CD4-positive, alpha-beta T cell (primary cell): ENCODE results near the gene EML3. TPM values are rescaled to one million over a fixed set of nuclear protein-coding genes. Genes with fewer than 3 reads are reported as not detected.

Source experiments
- ATAC-seq: fragments of 200-7000 bp; cut with Tn5 transposase; one replicate; pipeline ENCODE4 v1.10.0; 2022; ENCODE audit warnings: mild to moderate bottlenecking; ENCODE audit not compliant: poor library complexity
- CTCF ChIA-PET: fragments of 350-600 bp; sonication (Branson Sonifier 250); formaldehyde crosslinking; loops from one replicate; lab custom pipeline; 2021; ENCODE audit warnings: antibody characterized with exemption, inconsistent platforms; lab: Charles Lee
- POLR2A ChIA-PET: fragments of 350-600 bp; sonication (Branson Sonifier 250); formaldehyde crosslinking; loops from one replicate; lab custom pipeline; 2021; ENCODE audit warnings: antibody characterized with exemption, inconsistent platforms; lab: Charles Lee
- DNase-seq, 14 experiments: peaks; one replicate each; pipeline ENCODE4 v3.0.0-alpha.2; 2013 to 2020; ENCODE audit warnings: mixed read lengths in 2 of 14
- H3K27ac ChIP-seq, 2 donors: one replicate each; pipeline versions ENCODE4 v1.5.1 to v1.7.0; 2013; ENCODE audit warnings: low read length in 2 of 2, low read depth in 1 of 2, mild to moderate bottlenecking in 1 of 2
- H3K27me3 ChIP-seq, 2 experiments: 1 replicate in 1 of 2; 2 replicates in 1 of 2; pipeline versions ENCODE4 v1.6.1 to v1.7.0; 2013; ENCODE audit warnings: low read length in 2 of 2, control low read depth in 1 of 2, mild to moderate bottlenecking in 1 of 2, moderate library complexity in 1 of 2; ENCODE audit not compliant: insufficient read depth in 2 of 2, control insufficient read depth in 1 of 2
- H3K36me3 ChIP-seq: one replicate; pipeline ENCODE4 v1.6.1; 2013; ENCODE audit warnings: low read length, control low read depth; ENCODE audit not compliant: insufficient read depth
- H3K4me1 ChIP-seq: one replicate; pipeline ENCODE4 v1.6.1; 2013; ENCODE audit warnings: low read length, control low read depth; ENCODE audit not compliant: insufficient read depth
- H3K4me3 ChIP-seq: one replicate; pipeline ENCODE4 v1.5.1; 2013; ENCODE audit warnings: mild to moderate bottlenecking, low read length, moderate library complexity
- H3K9me3 ChIP-seq, 2 experiments: 1 replicate in 1 of 2; 2 replicates in 1 of 2; pipeline versions ENCODE4 v1.6.1 to v1.7.0; 2013; ENCODE audit warnings: low read length in 2 of 2, mild to moderate bottlenecking in 2 of 2, control low read depth in 1 of 2, moderate library complexity in 1 of 2; ENCODE audit not compliant: control insufficient read depth in 1 of 2, insufficient read depth in 1 of 2
- H3K27ac Mint-ChIP-seq: one replicate; pipeline ENCODE4 v1.8.0; 2020; ENCODE audit warnings: mixed read lengths
- H3K27me3 Mint-ChIP-seq: one replicate; pipeline ENCODE4 v1.8.0; 2021; ENCODE audit warnings: mixed read lengths
- H3K36me3 Mint-ChIP-seq: one replicate; pipeline ENCODE4 v1.8.0; 2021; ENCODE audit warnings: low read depth, mixed read lengths
- H3K4me1 Mint-ChIP-seq: one replicate; pipeline ENCODE4 v1.8.0; 2021; ENCODE audit warnings: low read depth, mixed read lengths
- H3K4me3 Mint-ChIP-seq: one replicate; pipeline ENCODE4 v1.8.0; 2020; ENCODE audit warnings: mild to moderate bottlenecking, mixed read lengths
- H3K9me3 Mint-ChIP-seq: one replicate; pipeline ENCODE4 v1.8.0; 2020; ENCODE audit warnings: mixed read lengths
- intact Hi-C, 2 experiments: fragments of 100-400 bp; cut with DNase I in 1 of 2; cut with micrococcal nuclease in 1 of 2; formaldehyde crosslinking; loops; one replicate each; pipeline versions ENCODE4 v1.15.1 to v1.9.0; 2023 to 2025; cut with DNase I, micrococcal nuclease
- total RNA-seq, 174 experiments: library from RNA in 2 of 174; stranded (reverse) in 2 of 174; gene quantifications; one replicate each; pipeline ENCODE4 v1.2.3 and lab custom pipeline; 2021 to 2026
- TF ChIP-seq, protein P1 (sequence below): fragments of 200-600 bp; IDR thresholded peaks from one replicate; pipeline ENCODE4 v1.8.0; 2022; ENCODE audit warnings: antibody characterized with exemption, mild to moderate bottlenecking

Gene EML3
- total RNA-seq, 2 experiments from 2014 or later: 142 to 144 TPM

DNA sequence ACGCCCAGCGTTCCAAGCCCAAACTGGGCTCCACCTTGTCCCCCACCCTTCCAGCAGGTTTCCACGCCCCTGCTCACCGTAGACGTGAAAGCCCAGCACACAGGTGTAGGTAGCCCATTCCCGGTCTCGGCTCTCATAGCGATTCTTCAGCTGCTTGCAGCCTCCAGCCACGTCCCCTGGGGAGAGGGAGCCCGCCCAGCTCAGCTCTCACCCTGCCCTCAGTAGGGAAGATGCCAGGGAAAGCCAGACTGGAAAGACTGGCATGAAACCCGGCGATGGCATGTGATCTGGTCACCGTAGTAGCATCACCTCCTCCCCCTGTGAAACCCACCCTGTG, 9.5 kb downstream of the EML3 start:
- no peaks in the 10 kb centered on the region for H3K9me3 ChIP-seq
- TF ChIP-seq, protein P1, sequence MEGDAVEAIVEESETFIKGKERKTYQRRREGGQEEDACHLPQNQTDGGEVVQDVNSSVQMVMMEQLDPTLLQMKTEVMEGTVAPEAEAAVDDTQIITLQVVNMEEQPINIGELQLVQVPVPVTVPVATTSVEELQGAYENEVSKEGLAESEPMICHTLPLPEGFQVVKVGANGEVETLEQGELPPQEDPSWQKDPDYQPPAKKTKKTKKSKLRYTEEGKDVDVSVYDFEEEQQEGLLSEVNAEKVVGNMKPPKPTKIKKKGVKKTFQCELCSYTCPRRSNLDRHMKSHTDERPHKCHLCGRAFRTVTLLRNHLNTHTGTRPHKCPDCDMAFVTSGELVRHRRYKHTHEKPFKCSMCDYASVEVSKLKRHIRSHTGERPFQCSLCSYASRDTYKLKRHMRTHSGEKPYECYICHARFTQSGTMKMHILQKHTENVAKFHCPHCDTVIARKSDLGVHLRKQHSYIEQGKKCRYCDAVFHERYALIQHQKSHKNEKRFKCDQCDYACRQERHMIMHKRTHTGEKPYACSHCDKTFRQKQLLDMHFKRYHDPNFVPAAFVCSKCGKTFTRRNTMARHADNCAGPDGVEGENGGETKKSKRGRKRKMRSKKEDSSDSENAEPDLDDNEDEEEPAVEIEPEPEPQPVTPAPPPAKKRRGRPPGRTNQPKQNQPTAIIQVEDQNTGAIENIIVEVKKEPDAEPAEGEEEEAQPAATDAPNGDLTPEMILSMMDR: no peak
- peaks cover 55% of the 10 kb centered on the region for H3K36me3 ChIP-seq
- Mint-ChIP-seq H3K27me3 (no peaks in the 10 kb centered on the region), H3K4me3 (peak overlapping the region; percentile 88), H3K36me3 (peaks cover 76% of the 10 kb centered on the region), H3K4me1 (peaks cover 57% of the 10 kb centered on the region), H3K27ac (peak overlapping the region; percentile 35), H3K9me3 (no peaks in the 10 kb centered on the region)
- H3K27me3 ChIP-seq: no peaks in the 10 kb centered on the region
- CTCF ChIA-PET: no interaction called here
- DNase-seq (no peak), ATAC-seq (no peak)
- H3K4me3 ChIP-seq: no peak overlapping the region
- intact Hi-C loops: loop anchor here in 1 of 2 experiments (10.0 kb wide), 1 partner anchor 162 kb away; the partner anchor contains the start of gene POLR2G
- POLR2A ChIA-PET: interaction anchor here (0.7 to 2.8 kb wide), 3 partner anchors 9 to 184 kb away, joined by 3 to 12 read pairs (median 4); partner anchors contain the start of genes C11orf98, CSKMT and TMEM179B
- peaks cover 39% of the 10 kb centered on the region for H3K4me1 ChIP-seq
- no peak overlapping the region for H3K27ac ChIP-seq

DNA sequence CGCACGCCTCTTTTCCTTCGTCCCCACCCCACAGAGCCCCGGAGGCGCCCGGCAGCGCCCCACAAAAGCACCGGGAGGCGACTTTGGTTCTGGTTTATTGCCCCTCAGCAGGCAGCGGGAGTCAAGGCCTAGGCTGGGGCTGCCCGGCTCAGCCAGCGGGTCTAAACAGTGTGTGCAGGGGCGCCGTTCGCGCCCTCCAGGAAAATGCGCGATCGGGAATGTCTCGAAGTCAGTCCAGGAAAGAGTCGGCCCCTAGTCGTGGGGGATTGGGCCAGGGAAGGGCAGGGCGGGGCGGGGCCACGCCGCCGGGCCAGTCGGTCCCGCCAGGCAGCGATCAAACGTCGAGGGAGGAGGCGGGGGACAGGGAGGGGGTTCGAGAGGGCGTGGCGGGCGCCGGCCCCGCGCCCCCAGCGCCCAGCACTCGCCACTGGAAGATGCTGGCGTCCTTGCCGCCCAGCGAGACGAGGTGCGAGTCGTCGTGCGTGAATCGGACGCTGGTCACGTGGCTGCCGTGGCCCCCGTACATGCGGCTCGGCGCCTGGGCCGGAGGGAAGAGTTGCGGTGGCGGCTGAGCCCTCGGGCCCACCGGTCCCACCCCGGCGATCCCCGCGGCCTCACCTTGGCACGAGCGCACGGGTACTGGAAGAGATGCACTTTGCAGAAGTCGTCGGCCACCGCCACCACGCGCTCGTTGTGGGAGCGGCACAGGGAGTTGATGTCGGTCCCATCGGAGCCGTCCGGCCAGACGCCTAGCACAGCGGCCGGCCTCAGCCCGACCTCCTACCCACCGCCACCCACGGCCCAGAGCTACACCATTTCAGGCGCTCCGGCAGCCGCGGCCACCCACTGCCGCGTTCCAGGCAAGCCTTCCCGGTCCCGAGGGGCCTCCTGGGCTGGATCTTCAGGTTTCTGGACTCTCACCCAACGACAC, 10.2 kb downstream of the EML3 start:
- Histone ChIP-seq H3K27me3 (no peaks in the 10 kb centered on the region), H3K27ac (peak overlapping the region; percentile 29 to 38), H3K4me3 (peak overlapping the region; percentile 100), H3K4me1 (peaks cover 40% of the 10 kb centered on the region), H3K36me3 (peaks cover 55% of the 10 kb centered on the region), H3K9me3 (no peaks in the 10 kb centered on the region)
- DNase-seq (peak in 6 of 14 experiments; percentile 25 to 66 (median 48)), ATAC-seq (no peak)
- peaks cover 57% of the 10 kb centered on the region for H3K4me1 Mint-ChIP-seq
- peak overlapping the region; percentile 94 for H3K4me3 Mint-ChIP-seq
- H3K27ac Mint-ChIP-seq: peak overlapping the region; percentile 93
- no peaks in the 10 kb centered on the region for H3K9me3 Mint-ChIP-seq
- intact Hi-C loops: loop anchor here in 1 of 2 experiments (10.0 kb wide), 1 partner anchor 162 kb away; the partner anchor contains the start of gene POLR2G
- peaks cover 76% of the 10 kb centered on the region for H3K36me3 Mint-ChIP-seq
- ChIA-PET CTCF (interaction anchor here (0.7 to 2.8 kb wide), 2 partner anchors 10 to 29 kb away, joined by 5 to 13 read pairs; partner anchors contain the start of genes EEF1G and TUT1), POLR2A (interaction anchor here (0.6 to 4.1 kb wide), 28 partner anchors 10 to 253 kb away, joined by 3 to 177 read pairs (median 10); partner anchors contain the start of genes B3GAT3, C11orf98, CSKMT and EEF1G)
- H3K27me3 Mint-ChIP-seq: no peaks in the 10 kb centered on the region
- TF ChIP-seq, protein P1: no peak

DNA sequence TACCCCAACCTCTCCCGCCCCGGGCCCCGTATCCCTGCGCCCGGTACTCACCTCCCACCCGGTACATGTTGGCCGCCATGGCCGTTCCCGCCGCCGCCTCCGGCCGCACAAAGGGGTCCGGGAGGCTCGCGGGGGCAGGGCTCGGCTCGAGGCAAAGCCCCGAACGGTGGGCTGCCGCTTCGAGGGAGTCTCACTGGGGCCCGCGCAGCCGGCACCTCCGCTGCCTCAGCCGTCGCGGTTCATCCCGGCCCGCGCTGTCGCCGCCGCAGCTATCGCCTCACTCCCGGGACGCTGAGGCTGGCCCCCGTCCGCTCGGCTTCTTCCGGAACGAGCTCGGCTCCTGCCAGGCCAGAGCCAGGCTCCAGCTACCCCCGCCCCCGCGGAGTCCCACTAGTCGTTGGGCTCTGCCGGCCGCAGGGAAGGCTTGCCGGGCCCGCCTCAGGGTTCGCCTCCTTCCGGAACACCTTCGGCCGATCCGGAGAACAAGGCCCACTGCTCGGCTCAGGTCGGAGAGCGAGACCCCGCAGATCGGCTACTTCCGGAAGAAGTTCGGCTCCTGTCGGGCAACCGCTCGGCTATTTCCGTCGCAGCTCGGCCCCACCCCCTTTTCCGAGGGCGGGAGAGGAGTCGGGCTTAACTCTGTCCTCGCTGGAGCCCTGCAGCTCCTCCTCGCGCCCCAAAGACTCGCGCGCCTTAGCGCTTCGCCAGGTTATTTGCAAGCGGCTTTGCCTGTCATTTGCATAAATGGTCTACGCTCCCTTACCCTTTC, 11.0 kb downstream of the EML3 start, which contains the start of gene MTA2:
TSS of gene MTA2 (minus strand) at position 494 of the 769 bp plus-strand sequence. CDS start at position 79, 415 bp downstream.
- H3K27me3 ChIP-seq: no peaks in the 10 kb centered on the region
- H3K27ac Mint-ChIP-seq: peak within 1 kb of the TSS; percentile 93
- peak within 1 kb of the TSS; percentile 94 for H3K4me3 Mint-ChIP-seq
- DNase-seq (peak; percentile 98 to 100 (median 99)), ATAC-seq (peak; percentile 79)
- H3K36me3 ChIP-seq: peaks cover 56% of the 10 kb centered on the region
- TF ChIP-seq, protein P1: no peak
- H3K4me3 ChIP-seq: peak within 1 kb of the TSS; percentile 100
- H3K27ac ChIP-seq: peak within 1 kb of the TSS; percentile 85 to 94
- intact Hi-C loops: loop anchor here (1.0 to 10.0 kb wide), 3 partner anchors 10 to 163 kb away; partner anchors contain the start of genes GANAB (in 1 of the 2), POLR2G (in 1 of the 2) and TUT1 (in 1 of the 2)
- peaks cover 46% of the 10 kb centered on the region for H3K4me1 ChIP-seq
- H3K36me3 Mint-ChIP-seq: peaks cover 80% of the 10 kb centered on the region
- no peaks in the 10 kb centered on the region for H3K9me3 Mint-ChIP-seq
- no peaks in the 10 kb centered on the region for H3K9me3 ChIP-seq
- H3K27me3 Mint-ChIP-seq: no peaks in the 10 kb centered on the region
- ChIA-PET POLR2A (interaction anchor here (0.5 to 4.1 kb wide), 34 partner anchors 10 to 474 kb away, joined by 3 to 177 read pairs (median 6); partner anchors contain the start of genes B3GAT3, C11orf98, CSKMT and EEF1G), CTCF (interaction anchor here (0.7 to 2.8 kb wide), 5 partner anchors 9 to 280 kb away, joined by 4 to 13 read pairs (median 5); partner anchors contain the start of genes EEF1G and TUT1)
- H3K4me1 Mint-ChIP-seq: peaks cover 56% of the 10 kb centered on the region
